COR-L47 (cell line): ENCODE measurements around the gene ASAH2B.
A peak's percentile ranks its signal among the peaks of the same experiment; 100 is the strongest.
"Not testable (repeated sequence)": the region's sequence is repeated elsewhere in the genome, so short reads cannot be mapped to it uniquely, and the experiment has no call there.

Source experiments
- DNase-seq: peaks from one replicate; lab custom pipeline; 2025; lab: John Stamatoyannopoulos, UW

The ASAH2B gene

GRCh38 chr10:50739618-50740292 lies at the start of gene ASAH2B:
Gene ASAH2B, plus strand, starts transcription at chr10:50739936. Its CDS starts 5,195 bp downstream, at chr10:50745131.
- DNase-seq, result peak; percentile 59

GRCh38 chr10:50697819-50698218 lies 41.9 kb upstream of the ASAH2B start:
- not testable (repeated sequence) for DNase-seq

- not testable (repeated sequence) for DNase-seq
These were observed 37.8 kb upstream of the ASAH2B start for GRCh38 chr10:50701947-50702346.

- DNase-seq, result not testable (repeated sequence)
These were observed 36.7 kb upstream of the ASAH2B start for GRCh38 chr10:50702997-50703396.

- peak; percentile 27 for DNase-seq
These were observed 35.2 kb upstream of the ASAH2B start for GRCh38 chr10:50704436-50705079.

GRCh38 chr10:50706006-50706405 lies 33.7 kb upstream of the ASAH2B start:
- not testable (repeated sequence) for DNase-seq

- DNase-seq, result not testable (repeated sequence)
These were observed 29.5 kb upstream of the ASAH2B start for GRCh38 chr10:50710241-50710640.

- DNase-seq, result not testable (repeated sequence)
These were observed 15.9 kb upstream of the ASAH2B start for GRCh38 chr10:50723812-50724211.

- not testable (repeated sequence) for DNase-seq
These were observed 11.6 kb upstream of the ASAH2B start for GRCh38 chr10:50728112-50728511.

GRCh38 chr10:50738987-50739617 lies 634 bp upstream of the ASAH2B start:
- DNase-seq, result not testable (repeated sequence)

- peak; percentile 1 for DNase-seq
These were observed 535 bp downstream of the ASAH2B start for GRCh38 chr10:50740293-50740648.

- DNase-seq, result not testable (repeated sequence)
These were observed 3.1 kb downstream of the ASAH2B start for GRCh38 chr10:50742820-50743219.

GRCh38 chr10:50766774-50767513 lies 27.2 kb downstream of the ASAH2B start:
- not testable (repeated sequence) for DNase-seq

- DNase-seq, result not testable (repeated sequence)
These were observed 32.3 kb downstream of the ASAH2B start for GRCh38 chr10:50772042-50772441.

- not testable (repeated sequence) for DNase-seq
These were observed 35.1 kb downstream of the ASAH2B start for GRCh38 chr10:50774868-50775267.

GRCh38 chr10:50780036-50780435 lies 40.3 kb downstream of the ASAH2B start:
- DNase-seq, result not testable (repeated sequence)

GRCh38 chr10:50782017-50782416 lies 42.3 kb downstream of the ASAH2B start:
- not testable (repeated sequence) for DNase-seq

- not testable (repeated sequence) for DNase-seq
These were observed 48.2 kb downstream of the ASAH2B start for GRCh38 chr10:50787962-50788361.

GRCh38 chr10:50788951-50789945 lies 49.5 kb downstream of the ASAH2B start:
- DNase-seq, result no peak

GRCh38 chr10:50794490-50794889 lies 54.8 kb downstream of the ASAH2B start:
- DNase-seq, result no peak

- no peak for DNase-seq
These were observed 57.0 kb downstream of the ASAH2B start for GRCh38 chr10:50796693-50797092.
